ENCODE measurements around the gene ERO1A.

Gene ERO1A

DNA sequence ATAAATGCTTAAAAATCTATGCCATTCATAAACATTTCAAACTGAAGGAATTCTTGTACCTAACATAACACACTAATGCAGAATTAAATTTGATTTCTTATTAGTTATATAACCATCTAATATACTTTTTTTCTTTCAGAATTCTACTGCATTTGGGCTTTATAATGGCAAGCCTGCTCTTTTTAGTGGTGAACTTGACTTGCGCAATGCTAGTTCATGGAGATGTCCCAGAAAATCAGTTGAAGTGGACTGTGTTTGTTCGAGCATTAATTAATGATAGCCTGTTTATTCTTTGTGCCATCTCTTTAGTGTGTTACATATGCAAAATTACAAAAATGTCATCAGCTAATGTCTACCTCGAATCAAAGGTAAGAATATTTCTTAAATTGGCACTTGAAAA is 95.4 kb downstream of the ERO1A start:
- DNase-seq = no peak

DNA sequence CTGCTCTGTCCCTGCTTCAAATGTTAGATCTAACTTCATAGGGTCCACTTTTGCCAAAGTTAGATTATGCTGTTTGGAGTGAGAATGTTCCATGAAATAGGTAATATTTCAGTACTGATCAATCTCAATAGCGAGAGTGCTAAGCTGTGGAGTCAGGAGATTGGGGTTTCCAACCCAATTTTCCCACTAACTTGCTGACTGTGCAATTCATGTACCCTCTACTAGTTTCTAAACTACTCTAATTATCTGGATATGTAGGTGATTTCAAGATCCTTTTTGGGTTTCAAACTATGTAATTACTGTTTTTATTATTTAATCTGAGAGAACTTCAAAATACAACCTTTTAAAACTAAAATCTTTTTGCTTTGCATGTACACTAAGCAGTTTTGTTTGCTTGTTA is 96.8 kb downstream of the ERO1A start:
- DNase-seq = no peak

GRCh38 chr14:52596861-52597260 is 98.5 kb downstream of the ERO1A start:
- DNase-seq = no peak

- DNase-seq = no peak
These were observed 99.0 kb downstream of the ERO1A start for GRCh38 chr14:52596320-52596719.

- DNase-seq = no peak
These were observed 105.0 kb downstream of the ERO1A start for GRCh38 chr14:52590318-52590717.

Data from CD4-positive, alpha-beta T cell treated with Interleukin-21 for 1 hour (primary cell).